Measurements from ENCODE around the gene ATP4B.

GRCh38 chr13:113629866-113630265 is 28.1 kb downstream of the ATP4B start:
- no peak for TF ChIP-seq CTCF (IDR thresholded peaks at IDR 0.05; ENCODE audit: low read length)
- no peak for TF ChIP-seq EZH2 (IDR thresholded peaks at IDR 0.05; ENCODE audit: borderline replicate concordance, low read length)
